Nephron (organoid): ENCODE data around the gene PFAS.
A peak's percentile ranks its signal among the peaks of the same experiment; 100 is the strongest.
"Not testable (repeated sequence)": the region's sequence is repeated elsewhere in the genome, so short reads cannot be mapped to it uniquely, and the experiment has no call there.

Experiments
- H3K27ac Mint-ChIP-seq, 3 experiments: 2 replicates each; pipeline ENCODE4 v1.8.0; 2020; ENCODE audit warnings: mixed read lengths in 3 of 3, mild to moderate bottlenecking in 2 of 3, moderate library complexity in 1 of 3
- H3K27me3 Mint-ChIP-seq: 2 replicates; pipeline ENCODE4 v1.8.0; 2021; ENCODE audit warnings: low read depth, mild to moderate bottlenecking, moderate library complexity, mixed read lengths
- H3K36me3 Mint-ChIP-seq: 2 replicates; pipeline ENCODE4 v1.8.0; 2020; ENCODE audit warnings: low read depth, mixed read lengths
- H3K4me1 Mint-ChIP-seq: 2 replicates; pipeline ENCODE4 v1.8.0; 2020; ENCODE audit warnings: mixed read lengths
- H3K4me3 Mint-ChIP-seq, 3 experiments: 2 replicates each; pipeline ENCODE4 v1.8.0; 2020; ENCODE audit warnings: mild to moderate bottlenecking in 3 of 3, mixed read lengths in 3 of 3, moderate library complexity in 2 of 3
- H3K9me3 Mint-ChIP-seq: 2 replicates; pipeline ENCODE4 v1.8.0; 2020; ENCODE audit warnings: mixed read lengths
- TF ChIP-seq, protein P1 (sequence below), 3 experiments: fragments of 200-600 bp; sonication (generic); IDR thresholded peaks; one replicate each; pipeline ENCODE4 v1.5.0; 2021; ENCODE audit warnings: antibody characterized with exemption in 3 of 3; ENCODE audit not compliant: unreplicated experiment in 3 of 3

PFAS gene

DNA sequence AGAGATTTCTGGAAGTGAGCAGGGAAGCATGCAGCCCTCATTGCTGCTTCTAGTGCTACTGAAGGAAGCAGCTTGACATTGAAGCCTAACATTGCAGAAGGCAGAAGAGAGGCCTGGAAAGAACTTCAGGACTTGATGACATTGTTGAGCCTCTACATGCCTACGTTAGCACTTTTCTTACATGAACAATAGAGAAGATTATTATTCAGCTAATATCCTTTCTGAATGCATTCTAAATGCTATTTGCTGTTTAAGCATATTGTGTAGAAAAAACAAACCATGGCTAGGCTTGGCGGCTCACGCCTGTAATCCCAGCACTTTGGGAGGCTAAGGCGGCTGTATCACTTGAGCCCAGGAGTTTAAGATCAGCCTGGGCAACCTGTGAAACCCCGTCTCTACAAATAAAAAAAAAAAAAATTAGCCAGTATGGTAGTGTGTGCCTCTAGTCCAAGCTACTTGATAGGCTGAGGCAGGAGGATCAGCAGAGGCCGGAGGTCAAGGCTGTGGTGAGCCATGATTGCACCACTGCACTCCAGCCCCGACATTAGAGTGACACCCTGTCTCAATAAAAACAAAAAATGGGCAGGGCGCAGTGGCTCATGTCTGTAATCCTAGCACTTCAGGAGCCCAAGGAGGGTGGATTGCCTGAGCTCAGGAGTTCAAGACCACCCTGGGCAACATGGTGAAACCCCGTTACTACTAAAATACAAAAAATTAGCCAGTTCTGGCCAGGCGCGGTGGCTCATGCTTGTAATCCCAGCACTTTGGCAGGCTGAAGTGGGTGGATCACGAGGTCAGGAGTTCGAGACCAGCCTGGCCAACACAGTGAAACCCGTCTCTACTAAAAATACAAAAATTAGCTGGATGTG, 36.5 kb upstream of the PFAS start:
- Mint-ChIP-seq H3K27me3 (peaks cover 3% of the 10 kb centered on the region), H3K36me3 (peaks cover under 1% of the 10 kb centered on the region), H3K9me3 (no peaks in the 10 kb centered on the region), H3K27ac (no peak overlapping the region), H3K4me3 (peak overlapping the region in 1 of 3 experiments; percentile 0), H3K4me1 (peaks cover 18% of the 10 kb centered on the region)
- TF ChIP-seq, protein P1, sequence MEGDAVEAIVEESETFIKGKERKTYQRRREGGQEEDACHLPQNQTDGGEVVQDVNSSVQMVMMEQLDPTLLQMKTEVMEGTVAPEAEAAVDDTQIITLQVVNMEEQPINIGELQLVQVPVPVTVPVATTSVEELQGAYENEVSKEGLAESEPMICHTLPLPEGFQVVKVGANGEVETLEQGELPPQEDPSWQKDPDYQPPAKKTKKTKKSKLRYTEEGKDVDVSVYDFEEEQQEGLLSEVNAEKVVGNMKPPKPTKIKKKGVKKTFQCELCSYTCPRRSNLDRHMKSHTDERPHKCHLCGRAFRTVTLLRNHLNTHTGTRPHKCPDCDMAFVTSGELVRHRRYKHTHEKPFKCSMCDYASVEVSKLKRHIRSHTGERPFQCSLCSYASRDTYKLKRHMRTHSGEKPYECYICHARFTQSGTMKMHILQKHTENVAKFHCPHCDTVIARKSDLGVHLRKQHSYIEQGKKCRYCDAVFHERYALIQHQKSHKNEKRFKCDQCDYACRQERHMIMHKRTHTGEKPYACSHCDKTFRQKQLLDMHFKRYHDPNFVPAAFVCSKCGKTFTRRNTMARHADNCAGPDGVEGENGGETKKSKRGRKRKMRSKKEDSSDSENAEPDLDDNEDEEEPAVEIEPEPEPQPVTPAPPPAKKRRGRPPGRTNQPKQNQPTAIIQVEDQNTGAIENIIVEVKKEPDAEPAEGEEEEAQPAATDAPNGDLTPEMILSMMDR (IDR thresholded peaks at IDR 0.05; ENCODE audit: unreplicated experiment in 3 of 3): no peak

DNA sequence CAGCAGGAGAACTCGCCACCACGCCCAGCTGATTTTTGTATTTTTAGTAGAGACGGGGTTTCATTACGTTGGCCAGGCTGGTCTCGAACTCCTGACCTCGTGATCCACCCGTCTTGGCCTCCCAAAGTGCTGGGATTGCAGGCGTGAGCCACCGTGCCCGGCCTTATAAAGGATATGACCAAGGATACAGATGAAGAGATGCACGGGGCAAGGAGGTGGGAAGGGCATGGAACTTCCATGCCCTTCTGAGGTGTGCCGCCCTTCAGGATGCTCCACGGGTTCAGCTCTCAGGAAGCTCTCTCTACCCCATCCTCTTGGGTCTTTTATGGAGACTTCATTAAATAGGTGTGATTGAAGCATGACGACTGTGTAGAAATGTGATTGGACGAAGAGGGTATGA, 35.1 kb upstream of the PFAS start:
- H3K27ac Mint-ChIP-seq, H3K27me3 Mint-ChIP-seq, H3K9me3 Mint-ChIP-seq, H3K36me3 Mint-ChIP-seq, H3K4me3 Mint-ChIP-seq: not testable (repeated sequence)
- peaks cover 22% of the 10 kb centered on the region for H3K4me1 Mint-ChIP-seq

DNA sequence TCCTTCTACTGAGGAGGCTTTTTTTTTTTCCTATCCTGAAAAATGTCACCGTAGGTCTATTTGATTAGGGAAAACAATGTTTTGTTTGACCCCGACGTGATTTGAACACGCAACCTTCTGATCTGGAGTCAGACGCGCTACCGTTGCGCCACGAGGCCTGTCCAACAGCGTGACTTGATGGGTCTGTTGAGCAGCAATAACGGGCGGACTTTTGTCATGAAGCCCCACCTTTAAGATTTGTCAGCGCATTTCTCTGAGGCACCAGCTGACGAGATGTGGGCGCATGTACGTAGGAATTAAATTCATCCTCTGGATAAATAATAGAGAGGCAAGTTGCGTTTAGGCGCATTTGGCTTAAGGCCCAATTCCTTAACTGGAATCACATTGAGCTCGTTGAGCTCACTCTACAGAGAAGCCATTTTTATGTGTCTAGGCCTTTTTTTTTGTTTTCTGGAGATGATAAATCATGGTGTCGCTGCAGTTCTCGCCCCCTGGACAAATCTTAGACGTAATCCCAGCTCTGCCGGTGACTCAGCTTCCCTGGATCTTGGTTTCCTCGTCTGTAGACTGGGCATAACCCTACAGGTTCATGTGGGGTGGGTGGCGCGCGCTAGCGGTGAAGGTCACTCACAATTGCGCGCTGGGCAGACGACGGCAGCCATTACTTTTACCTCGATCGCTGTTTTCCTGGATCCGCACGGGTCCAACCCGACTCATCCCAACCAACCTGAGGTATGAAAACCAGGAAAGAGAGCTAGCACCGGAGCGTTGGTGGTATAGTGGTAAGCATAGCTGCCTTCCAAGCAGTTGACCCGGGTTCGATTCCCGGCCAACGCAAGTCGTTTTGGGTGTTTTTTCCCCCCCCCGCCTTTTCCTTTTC, 28.1 kb upstream of the PFAS start:
- TF ChIP-seq, protein P1 (IDR thresholded peaks at IDR 0.05; ENCODE audit: unreplicated experiment in 3 of 3): no peak
- H3K27ac Mint-ChIP-seq: peak overlapping the region; percentile 98 to 100 (median 100)
- H3K9me3 Mint-ChIP-seq: no peaks in the 10 kb centered on the region
- H3K4me3 Mint-ChIP-seq: peak overlapping the region; percentile 90 to 98 (median 95)
- no peaks in the 10 kb centered on the region for H3K36me3 Mint-ChIP-seq
- H3K27me3 Mint-ChIP-seq: peaks cover 4% of the 10 kb centered on the region
- H3K4me1 Mint-ChIP-seq: peaks cover 18% of the 10 kb centered on the region

DNA sequence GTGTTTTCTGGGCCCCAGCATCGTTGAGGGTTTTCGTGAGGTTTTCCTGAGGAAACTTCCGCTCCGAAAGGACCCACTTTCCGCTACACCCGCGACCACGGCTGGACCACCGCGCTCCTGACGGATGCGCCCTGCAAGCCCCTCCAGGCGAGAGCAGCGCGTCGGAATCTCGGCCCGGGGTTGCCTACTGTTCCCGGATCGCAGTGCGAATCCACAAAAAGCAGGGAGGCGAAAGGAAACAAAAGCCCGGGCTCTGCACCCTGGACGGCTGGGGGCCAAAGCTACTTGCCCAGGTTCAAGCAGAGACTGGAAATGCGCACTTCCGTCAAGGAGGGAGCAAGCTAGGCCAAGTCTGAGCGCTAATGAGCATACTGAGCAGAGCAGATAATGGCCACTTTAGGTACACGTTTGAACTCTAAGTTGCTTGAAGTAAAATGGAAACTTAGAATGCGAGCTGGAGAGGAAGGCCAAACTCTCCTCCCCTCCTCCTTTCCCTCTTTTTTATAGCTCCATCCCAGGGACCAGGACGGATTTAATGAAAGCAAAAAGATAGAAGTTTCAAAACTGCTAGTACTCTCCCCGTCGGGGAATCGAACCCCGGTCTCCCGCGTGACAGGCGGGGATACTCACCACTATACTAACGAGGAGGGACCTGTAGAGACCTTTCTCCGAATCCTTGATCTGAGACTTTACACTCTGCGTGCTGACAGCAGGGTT, 27.3 kb upstream of the PFAS start:
- TF ChIP-seq, protein P1 (IDR thresholded peaks at IDR 0.05; ENCODE audit: unreplicated experiment in 3 of 3): no peak

DNA sequence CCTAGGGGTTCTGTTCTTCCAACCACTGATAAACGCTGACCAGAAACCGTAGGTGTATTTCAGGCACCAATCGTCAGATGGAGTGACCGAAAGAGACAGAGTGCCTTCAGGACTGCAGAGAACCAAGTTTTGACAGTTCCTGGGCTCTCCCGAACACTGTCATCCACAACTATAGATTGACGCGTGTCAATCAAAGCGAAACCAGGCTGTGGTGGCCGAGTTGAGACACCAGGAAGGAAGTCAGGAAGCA, 26.8 kb upstream of the PFAS start:
- H3K4me1 Mint-ChIP-seq: peaks cover 29% of the 10 kb centered on the region
- H3K36me3 Mint-ChIP-seq: no peaks in the 10 kb centered on the region
- peak overlapping the region; percentile 98 to 100 (median 100) for H3K27ac Mint-ChIP-seq
- peak overlapping the region; percentile 90 to 98 (median 95) for H3K4me3 Mint-ChIP-seq
- H3K9me3 Mint-ChIP-seq: no peaks in the 10 kb centered on the region
- TF ChIP-seq, protein P1 (IDR thresholded peaks at IDR 0.05; ENCODE audit: unreplicated experiment in 3 of 3): no peak
- peaks cover 4% of the 10 kb centered on the region for H3K27me3 Mint-ChIP-seq

More for the DNA sequence above, 27.3 kb upstream of the PFAS start:
- H3K36me3 Mint-ChIP-seq: no peaks in the 10 kb centered on the region
- peak overlapping the region; percentile 98 to 100 (median 100) for H3K27ac Mint-ChIP-seq
- peak overlapping the region; percentile 90 to 98 (median 95) for H3K4me3 Mint-ChIP-seq
- peaks cover 4% of the 10 kb centered on the region for H3K27me3 Mint-ChIP-seq
- peaks cover 24% of the 10 kb centered on the region for H3K4me1 Mint-ChIP-seq
- H3K9me3 Mint-ChIP-seq: no peaks in the 10 kb centered on the region
